Adipocyte (in vitro differentiated cells): ENCODE measurements around the gene RNF220.

ENCODE experiments used
- DNase-seq: peaks from one replicate; pipeline ENCODE4 v3.0.0-alpha.2; 2015; ENCODE audit warnings: low read depth
- H3K27me3 ChIP-seq: replicated peaks from 2 replicates; pipeline ENCODE4 v1.7.0; 2013; ENCODE audit warnings: mild to moderate bottlenecking, low read length, moderate library complexity; ENCODE audit not compliant: control insufficient read depth, insufficient read depth
- H3K36me3 ChIP-seq: 2 replicates; pipeline ENCODE4 v1.7.0; 2013; ENCODE audit warnings: low read length, mild to moderate bottlenecking, moderate library complexity; ENCODE audit not compliant: control insufficient read depth, insufficient read depth, severe bottlenecking
- H3K4me1 ChIP-seq: 2 replicates; pipeline ENCODE4 v1.7.0; 2013; ENCODE audit warnings: mild to moderate bottlenecking, low read length, moderate library complexity; ENCODE audit not compliant: control insufficient read depth, insufficient read depth
- H3K4me3 ChIP-seq: 2 replicates; pipeline ENCODE4 v1.7.0; 2013; ENCODE audit warnings: mild to moderate bottlenecking, low read length, moderate library complexity
- H3K9ac ChIP-seq: 2 replicates; pipeline ENCODE4 v1.7.0; 2013; ENCODE audit warnings: mild to moderate bottlenecking, low read length, moderate library complexity
- H3K9me3 ChIP-seq: 2 replicates; pipeline ENCODE4 v1.7.0; 2013; ENCODE audit warnings: mild to moderate bottlenecking, low read length, moderate library complexity; ENCODE audit not compliant: control insufficient read depth

The RNF220 gene

GRCh38 chr1:44481701-44482100, 76.6 kb downstream of the RNF220 start:
- DNase-seq = no peak
- no peak overlapping the region for H3K4me3 ChIP-seq
- peaks cover 25% of the 10 kb centered on the region for H3K4me1 ChIP-seq
- no peaks in the 10 kb centered on the region for H3K36me3 ChIP-seq
- H3K9ac ChIP-seq = no peak overlapping the region
- H3K27me3 ChIP-seq = peaks cover 27% of the 10 kb centered on the region
- no peaks in the 10 kb centered on the region for H3K9me3 ChIP-seq

- H3K9ac ChIP-seq = no peak overlapping the region
- peaks cover 26% of the 10 kb centered on the region for H3K27me3 ChIP-seq
- peaks cover 25% of the 10 kb centered on the region for H3K4me1 ChIP-seq
- H3K9me3 ChIP-seq = no peaks in the 10 kb centered on the region
- no peak overlapping the region for H3K4me3 ChIP-seq
- no peaks in the 10 kb centered on the region for H3K36me3 ChIP-seq
- no peak for DNase-seq
Measured at GRCh38 chr1:44483089-44483874, 78.2 kb downstream of the RNF220 start.

- DNase-seq = no peak
- H3K4me1 ChIP-seq = peaks cover 25% of the 10 kb centered on the region
- H3K27me3 ChIP-seq = peaks cover 22% of the 10 kb centered on the region
- no peaks in the 10 kb centered on the region for H3K36me3 ChIP-seq
- H3K9me3 ChIP-seq = no peaks in the 10 kb centered on the region
- H3K4me3 ChIP-seq = no peak overlapping the region
- no peak overlapping the region for H3K9ac ChIP-seq
Measured at GRCh38 chr1:44484155-44484688, 79.2 kb downstream of the RNF220 start.

GRCh38 chr1:44485229-44485933, 80.3 kb downstream of the RNF220 start:
- peaks cover 2% of the 10 kb centered on the region for H3K9me3 ChIP-seq
- peaks cover 25% of the 10 kb centered on the region for H3K4me1 ChIP-seq
- peak; percentile 75 for DNase-seq
- peak overlapping the region; percentile 13 for H3K4me3 ChIP-seq
- H3K36me3 ChIP-seq = no peaks in the 10 kb centered on the region
- peak overlapping the region; percentile 31 for H3K9ac ChIP-seq
- H3K27me3 ChIP-seq = peaks cover 10% of the 10 kb centered on the region

- Histone ChIP-seq H3K9me3 (peaks cover 7% of the 10 kb centered on the region), H3K36me3 (no peaks in the 10 kb centered on the region), H3K27me3 (peaks cover 5% of the 10 kb centered on the region), H3K4me1 (peaks cover 25% of the 10 kb centered on the region), H3K4me3 (peak overlapping the region; percentile 13), H3K9ac (peak overlapping the region; percentile 31)
- DNase-seq = no peak
Measured at GRCh38 chr1:44485934-44486460, 80.9 kb downstream of the RNF220 start.

GRCh38 chr1:44489481-44489880, 84.4 kb downstream of the RNF220 start:
- DNase-seq = no peak
- Histone ChIP-seq H3K27me3 (no peaks in the 10 kb centered on the region), H3K9me3 (peaks cover 12% of the 10 kb centered on the region), H3K36me3 (no peaks in the 10 kb centered on the region), H3K4me1 (peaks cover 19% of the 10 kb centered on the region), H3K9ac (no peak overlapping the region), H3K4me3 (no peak overlapping the region)

- Histone ChIP-seq H3K36me3 (no peaks in the 10 kb centered on the region), H3K4me1 (peaks cover 5% of the 10 kb centered on the region), H3K9me3 (peaks cover 4% of the 10 kb centered on the region), H3K9ac (no peak overlapping the region), H3K4me3 (no peak overlapping the region), H3K27me3 (peaks cover 63% of the 10 kb centered on the region)
- DNase-seq = no peak
Measured at GRCh38 chr1:44496541-44497171, 91.6 kb downstream of the RNF220 start.

- Histone ChIP-seq H3K9ac (no peak overlapping the region), H3K9me3 (no peaks in the 10 kb centered on the region), H3K4me1 (peaks cover 5% of the 10 kb centered on the region), H3K27me3 (peaks cover 68% of the 10 kb centered on the region), H3K4me3 (no peak overlapping the region), H3K36me3 (no peaks in the 10 kb centered on the region)
- no peak for DNase-seq
Measured at GRCh38 chr1:44497422-44498170, 92.5 kb downstream of the RNF220 start.

GRCh38 chr1:44499306-44499705, 94.3 kb downstream of the RNF220 start:
- Histone ChIP-seq H3K27me3 (peaks cover 72% of the 10 kb centered on the region), H3K36me3 (no peaks in the 10 kb centered on the region), H3K9me3 (no peaks in the 10 kb centered on the region), H3K4me3 (no peak overlapping the region), H3K9ac (no peak overlapping the region), H3K4me1 (peaks cover 5% of the 10 kb centered on the region)
- DNase-seq = no peak

GRCh38 chr1:44500181-44501046, 95.4 kb downstream of the RNF220 start:
- no peak overlapping the region for H3K4me3 ChIP-seq
- DNase-seq = peak; percentile 19
- peaks cover 5% of the 10 kb centered on the region for H3K4me1 ChIP-seq
- H3K9me3 ChIP-seq = no peaks in the 10 kb centered on the region
- H3K9ac ChIP-seq = no peak overlapping the region
- no peaks in the 10 kb centered on the region for H3K36me3 ChIP-seq
- peaks cover 78% of the 10 kb centered on the region for H3K27me3 ChIP-seq
